ENCODE measurements around the gene DAND5.

DAND5 gene

DNA sequence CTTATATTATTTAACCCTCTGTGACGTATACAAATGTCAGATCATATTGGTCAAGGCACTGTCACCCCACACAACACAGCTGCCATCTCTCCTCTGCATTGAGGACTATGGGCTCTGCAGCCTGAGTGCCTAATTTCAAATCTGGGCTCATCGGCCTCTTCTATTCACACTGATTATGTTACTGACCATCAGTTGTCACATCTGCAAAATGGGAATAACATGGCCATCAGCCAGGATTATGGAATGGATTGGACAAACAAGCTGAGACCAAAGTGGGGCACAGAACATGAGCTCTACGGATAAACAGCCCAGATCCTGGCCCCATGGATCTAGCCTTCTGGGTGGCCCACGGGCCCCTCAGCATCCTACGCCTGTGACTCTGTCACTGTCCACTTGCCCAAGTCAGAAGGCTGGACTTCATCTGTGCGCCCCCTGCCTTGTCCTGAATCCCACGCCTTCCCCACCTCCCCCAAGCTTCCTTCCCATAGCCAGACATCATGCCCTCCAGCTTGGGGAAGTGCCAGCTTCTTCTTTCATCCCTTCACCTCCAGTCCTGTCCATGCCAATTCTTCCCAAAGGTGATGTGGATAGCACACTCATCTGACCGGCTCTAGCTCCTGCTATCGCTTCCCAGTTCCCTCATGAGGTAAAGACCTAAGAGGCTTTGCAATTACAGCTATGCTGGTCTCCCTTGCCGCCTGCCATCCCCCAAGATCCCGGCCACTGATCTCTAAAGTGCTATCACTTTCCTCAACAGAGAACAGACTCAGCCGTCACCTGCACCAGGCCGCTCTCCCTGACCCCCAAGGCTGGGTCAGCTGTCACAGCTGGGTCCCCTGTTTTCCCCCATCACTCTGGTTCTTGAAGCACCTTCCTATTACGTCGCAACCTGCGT, 36.7 kb upstream of the DAND5 start:
- H3K36me3 ChIP-seq = peaks cover 19% of the 10 kb centered on the region
- H3K4me1 ChIP-seq (ENCODE audit: control insufficient read depth in 1 of 2, insufficient read depth in 1 of 2, low read depth in 1 of 2, low read length in 1 of 2) = peaks cover 38 to 40% of the 10 kb centered on the region in 2 experiments
- H3K4me3 ChIP-seq (ENCODE audit: low read depth in 1 of 2, low read length in 1 of 2) = peak overlapping the region; percentile 73 to 85
- H3K27me3 ChIP-seq = no peaks in the 10 kb centered on the region
- TF ChIP-seq, protein P1, sequence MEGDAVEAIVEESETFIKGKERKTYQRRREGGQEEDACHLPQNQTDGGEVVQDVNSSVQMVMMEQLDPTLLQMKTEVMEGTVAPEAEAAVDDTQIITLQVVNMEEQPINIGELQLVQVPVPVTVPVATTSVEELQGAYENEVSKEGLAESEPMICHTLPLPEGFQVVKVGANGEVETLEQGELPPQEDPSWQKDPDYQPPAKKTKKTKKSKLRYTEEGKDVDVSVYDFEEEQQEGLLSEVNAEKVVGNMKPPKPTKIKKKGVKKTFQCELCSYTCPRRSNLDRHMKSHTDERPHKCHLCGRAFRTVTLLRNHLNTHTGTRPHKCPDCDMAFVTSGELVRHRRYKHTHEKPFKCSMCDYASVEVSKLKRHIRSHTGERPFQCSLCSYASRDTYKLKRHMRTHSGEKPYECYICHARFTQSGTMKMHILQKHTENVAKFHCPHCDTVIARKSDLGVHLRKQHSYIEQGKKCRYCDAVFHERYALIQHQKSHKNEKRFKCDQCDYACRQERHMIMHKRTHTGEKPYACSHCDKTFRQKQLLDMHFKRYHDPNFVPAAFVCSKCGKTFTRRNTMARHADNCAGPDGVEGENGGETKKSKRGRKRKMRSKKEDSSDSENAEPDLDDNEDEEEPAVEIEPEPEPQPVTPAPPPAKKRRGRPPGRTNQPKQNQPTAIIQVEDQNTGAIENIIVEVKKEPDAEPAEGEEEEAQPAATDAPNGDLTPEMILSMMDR (IDR thresholded peaks at IDR 0.05) = no peak
- H3K9me3 ChIP-seq = no peaks in the 10 kb centered on the region
- H3K27ac ChIP-seq = peak overlapping the region; percentile 89

DNA sequence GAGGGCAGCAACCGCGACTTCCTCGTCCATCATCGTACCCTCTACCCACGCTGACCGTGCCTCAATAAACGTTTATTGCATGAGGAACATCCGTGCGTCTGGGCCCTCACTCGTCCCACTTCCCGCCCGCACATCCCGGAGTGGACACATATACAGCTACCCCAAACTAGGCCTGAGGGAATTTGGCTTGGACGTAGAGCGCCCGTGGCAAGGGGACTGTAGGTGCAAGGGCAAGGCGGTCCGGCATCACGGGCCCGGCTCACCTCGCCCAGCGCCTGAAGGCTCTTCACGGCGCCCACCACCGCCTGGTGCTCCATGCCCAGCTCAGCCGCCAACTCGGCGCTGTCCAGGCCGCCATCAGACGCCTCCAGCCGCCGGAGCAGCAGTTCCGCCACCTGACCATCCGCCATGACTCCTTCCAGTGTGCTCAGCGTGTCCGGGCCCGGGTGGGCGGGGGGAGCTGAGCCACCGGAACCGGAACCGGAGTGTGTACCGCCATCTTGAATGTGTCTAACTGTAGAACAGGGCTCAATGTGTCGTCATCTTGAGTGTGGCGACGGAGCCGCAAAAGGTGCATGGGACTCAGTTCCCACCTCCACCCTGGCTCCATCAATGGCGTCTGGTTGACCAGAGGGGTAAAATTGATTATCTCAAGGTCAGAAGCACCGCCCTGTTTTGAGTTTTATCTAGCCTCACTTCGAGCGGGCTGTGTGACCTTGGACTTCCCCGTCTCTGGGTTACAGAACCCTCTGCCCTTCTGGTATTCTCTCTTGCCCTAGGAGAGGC, 35.9 kb upstream of the DAND5 start, which contains the start of gene FARSA:
Gene FARSA (minus strand): TSS at position 425 of the 786 bp plus-strand sequence. CDS start 15 bp downstream, at position 410.
- Histone ChIP-seq H3K9me3 (no peaks in the 10 kb centered on the region), H3K36me3 (peaks cover 13% of the 10 kb centered on the region), H3K4me1 (ENCODE audit: control insufficient read depth in 1 of 2, insufficient read depth in 1 of 2, low read depth in 1 of 2, low read length in 1 of 2) (peaks cover 43 to 44% of the 10 kb centered on the region in 2 experiments), H3K27me3 (no peaks in the 10 kb centered on the region), H3K4me3 (ENCODE audit: low read depth in 1 of 2, low read length in 1 of 2) (peak within 1 kb of the TSS; percentile 73 to 85), H3K27ac (peak within 1 kb of the TSS; percentile 89)
- TF ChIP-seq, protein P1 (IDR thresholded peaks at IDR 0.05) = peak; percentile 31

DNA sequence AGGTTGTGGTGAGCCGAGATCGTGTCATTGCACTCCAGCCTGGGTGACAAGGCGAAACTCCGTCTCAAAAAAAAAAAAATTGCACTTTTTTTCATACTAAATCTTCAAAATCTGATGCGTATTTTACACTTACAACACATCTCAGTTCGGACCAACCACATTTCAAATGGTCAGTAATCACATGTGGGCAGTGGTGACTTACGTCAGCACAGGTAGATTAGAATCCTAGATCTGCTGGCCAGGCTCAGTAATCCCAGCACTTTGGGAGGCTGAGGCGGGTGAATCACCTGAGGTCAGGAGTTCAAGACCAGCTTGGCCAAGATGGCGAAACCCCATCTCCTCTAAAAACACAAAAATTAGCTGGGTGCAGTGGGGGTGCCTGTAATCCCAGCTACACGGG, 34.3 kb upstream of the DAND5 start:
- TF ChIP-seq, protein P1 (IDR thresholded peaks at IDR 0.05) = no peak
- H3K4me1 ChIP-seq (ENCODE audit: control insufficient read depth in 1 of 2, insufficient read depth in 1 of 2, low read depth in 1 of 2, low read length in 1 of 2) = peaks cover 57 to 58% of the 10 kb centered on the region in 2 experiments
- H3K36me3 ChIP-seq = peaks cover 2% of the 10 kb centered on the region
- H3K27me3 ChIP-seq = no peaks in the 10 kb centered on the region
- H3K4me3 ChIP-seq (ENCODE audit: low read depth in 1 of 2, low read length in 1 of 2) = no peak overlapping the region
- H3K9me3 ChIP-seq = no peaks in the 10 kb centered on the region
- H3K27ac ChIP-seq = no peak overlapping the region

DNA sequence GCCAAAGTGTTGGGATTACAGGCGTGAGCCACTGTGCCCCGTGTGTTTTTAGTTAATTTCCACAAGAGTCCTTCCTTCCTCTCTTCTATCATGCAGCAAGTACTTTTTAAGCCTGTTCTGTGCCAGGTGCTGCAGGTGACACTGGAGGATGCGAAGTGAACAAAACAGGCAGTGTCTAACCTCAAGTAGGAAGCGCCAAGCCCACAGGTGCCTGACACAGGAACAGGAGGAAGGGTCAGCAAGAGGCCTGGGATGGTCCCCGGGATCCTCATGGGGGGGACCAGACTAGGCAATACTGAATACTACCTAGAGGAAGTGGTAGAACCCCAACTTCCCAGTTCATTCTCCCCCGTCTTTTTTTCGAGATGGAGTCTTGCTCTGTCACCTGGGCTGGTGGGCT, 32.8 kb upstream of the DAND5 start:
- peak overlapping the region; percentile 65 for H3K27ac ChIP-seq
- H3K27me3 ChIP-seq = no peaks in the 10 kb centered on the region
- peak overlapping the region in 1 of 2 experiments; percentile 100 for H3K4me3 ChIP-seq (ENCODE audit: low read depth in 1 of 2, low read length in 1 of 2)
- H3K36me3 ChIP-seq = peaks cover 14% of the 10 kb centered on the region
- H3K4me1 ChIP-seq (ENCODE audit: control insufficient read depth in 1 of 2, insufficient read depth in 1 of 2, low read depth in 1 of 2, low read length in 1 of 2) = peaks cover 64 to 68% of the 10 kb centered on the region in 2 experiments
- no peaks in the 10 kb centered on the region for H3K9me3 ChIP-seq
- TF ChIP-seq, protein P1 (IDR thresholded peaks at IDR 0.05) = no peak

DNA sequence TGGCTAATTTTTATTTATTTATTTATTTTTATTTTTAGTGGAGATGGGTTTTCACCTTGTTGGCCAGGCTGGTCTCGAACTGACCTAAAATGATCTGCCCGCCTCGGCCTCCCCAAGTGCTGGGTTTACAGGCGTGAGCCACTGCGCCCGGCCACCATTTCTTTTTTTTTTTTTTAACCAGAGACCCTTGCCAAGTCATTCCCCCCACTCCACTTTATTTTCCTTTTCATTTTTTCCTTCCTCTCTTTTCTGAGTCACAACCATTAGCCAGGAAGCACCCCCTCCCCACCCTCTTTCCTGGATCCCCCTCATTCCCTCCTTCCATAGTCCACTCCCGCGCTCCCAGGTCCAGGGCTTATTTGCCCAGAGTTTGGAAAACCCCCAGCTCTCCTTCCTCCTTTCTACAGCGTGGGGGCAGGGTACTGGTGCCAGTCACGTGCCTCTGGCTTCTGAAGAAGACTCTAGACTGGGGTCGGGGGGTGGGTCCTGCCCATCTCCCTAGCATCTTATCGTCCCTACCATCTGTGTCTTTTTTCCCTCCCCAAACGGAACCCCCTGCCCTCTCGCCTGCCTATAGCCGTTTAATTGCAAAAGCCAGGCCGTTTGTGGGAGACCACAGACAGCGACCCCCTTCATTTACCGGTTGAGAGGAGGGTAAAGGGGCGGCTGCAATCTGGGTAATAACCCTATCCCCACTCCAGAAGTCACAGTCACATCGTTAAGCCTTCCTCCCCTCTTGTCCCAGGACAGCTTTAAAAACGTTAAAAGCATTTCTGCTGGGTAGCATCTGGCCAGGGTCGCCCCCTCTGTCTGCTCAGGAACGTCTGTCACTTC, 32.1 kb upstream of the DAND5 start:
- H3K9me3 ChIP-seq = no peaks in the 10 kb centered on the region
- H3K27ac ChIP-seq = peak overlapping the region; percentile 82
- H3K4me1 ChIP-seq (ENCODE audit: control insufficient read depth in 1 of 2, insufficient read depth in 1 of 2, low read depth in 1 of 2, low read length in 1 of 2) = peaks cover 62 to 66% of the 10 kb centered on the region in 2 experiments
- H3K4me3 ChIP-seq (ENCODE audit: low read depth in 1 of 2, low read length in 1 of 2) = peak overlapping the region; percentile 95 to 100
- H3K27me3 ChIP-seq = no peaks in the 10 kb centered on the region
- TF ChIP-seq, protein P1 (IDR thresholded peaks at IDR 0.05) = no peak
- peaks cover 17% of the 10 kb centered on the region for H3K36me3 ChIP-seq

All from neutrophil (primary cell).